Pancreas (tissue), 10 donors: ENCODE measurements around the gene FOS. TPM values are rescaled to one million over a fixed set of nuclear protein-coding genes. Genes with fewer than 3 reads are reported as not detected.

Source experiments
- ATAC-seq, 4 donors: fragments of 200-7000 bp; cut with Tn5 transposase; one replicate each; pipeline versions ENCODE4 v1.8.0 to v1.9.1; 2020; ENCODE audit warnings: mild to moderate bottlenecking in 4 of 4, moderate library complexity in 4 of 4
- DNase-seq, 6 donors: peaks; one replicate each; pipeline ENCODE4 v3.0.0-alpha.2; 2020
- FAIRE-seq: peaks from 2 replicates; lab custom pipeline; 2012; peaks lifted over from hg19 to GRCh38; lab: Jason Lieb, UNC
- H3K27ac ChIP-seq, 4 donors: fragments of 200-600 bp; sonication (generic); 1 replicate in 3 of 4; 2 replicates in 1 of 4; pipeline versions ENCODE4 v1.5.0 to v1.8.0; 2020
- H3K27me3 ChIP-seq, 4 donors: fragments of 200-600 bp; one replicate each; pipeline ENCODE4 v1.8.0; 2021
- H3K36me3 ChIP-seq, 3 donors: fragments of 200-600 bp; sonication (generic) in 1 of 3; one replicate each; pipeline versions ENCODE4 v1.5.0 to v1.8.0; 2020 to 2021
- H3K4me1 ChIP-seq, 3 donors: fragments of 200-600 bp; one replicate each; pipeline ENCODE4 v1.8.0; 2021
- H3K4me3 ChIP-seq, 4 donors: fragments of 200-600 bp; sonication (generic) in 2 of 4; one replicate each; pipeline versions ENCODE4 v1.5.0 to v1.8.0; 2020 to 2021
- H3K9me3 ChIP-seq, 4 donors: fragments of 200-600 bp; one replicate each; pipeline ENCODE4 v1.8.0; 2021
- WGBS, 2 donors: extraction: QIAGEN DNeasy Blood & Tissue Kit; methylation state at CpG; one replicate each; pipeline ENCODE4 v1.1.7; 2013; 5-methylcytosine and 5-hydroxymethylcytosine counted together
- intact Hi-C, 3 donors: fragments of 100-400 bp; cut with DNase I; formaldehyde crosslinking; loops; one replicate each; pipeline versions ENCODE4 v1.11.1 to v1.14.2; 2022
- polyA plus RNA-seq, 2 donors: library from polyadenylated mRNA; stranded (reverse); fragments of 200-250 nt; gene quantifications; one replicate each; pipeline ENCODE4 v1.2.3, GENCODE V29; 2013
- total RNA-seq, 6 donors: library from RNA; stranded (reverse); fragmentation: NEBNext Ultra II Directional in 4 of 6; extraction: Animal tissue kit (Norgen Biotek cat#: 25700) in 4 of 6; gene quantifications; one replicate each; pipeline versions ENCODE4 v1.2.1 to v1.2.4, GENCODE V29; 2021 to 2023
- TF ChIP-seq, protein P1 (sequence below), 4 donors: fragments of 200-600 bp; sonication (generic) in 3 of 4; IDR thresholded peaks; one replicate each; pipeline versions ENCODE4 v1.5.0 to v1.8.0; 2021; ENCODE audit warnings: antibody characterized with exemption in 4 of 4
- donor health status: healthy with polysubstance abuse.
- donor health status: DM: no; HTN: no; CAD: no; lungs with moderate emphysema.
- donor health status: DM: no; HTN: no; CAD: no.
- donor health status: control.
- donor health status: control.
- donor health status: Bipolar disorder and iron deficiency.
- donor health status: DM: yes; HTN: yes; CAD: no.
- donor health status: DM: no; HTN: no; CAD: no.
- donor health status: DM: no; HTN: no; CAD: no.
- donor health status: DM: yes; HTN: yes; CAD: no.

FOS gene
- total and polyA plus RNA-seq, 8 donors, result 56.4 to 303 (median 98.2) TPM

DNA sequence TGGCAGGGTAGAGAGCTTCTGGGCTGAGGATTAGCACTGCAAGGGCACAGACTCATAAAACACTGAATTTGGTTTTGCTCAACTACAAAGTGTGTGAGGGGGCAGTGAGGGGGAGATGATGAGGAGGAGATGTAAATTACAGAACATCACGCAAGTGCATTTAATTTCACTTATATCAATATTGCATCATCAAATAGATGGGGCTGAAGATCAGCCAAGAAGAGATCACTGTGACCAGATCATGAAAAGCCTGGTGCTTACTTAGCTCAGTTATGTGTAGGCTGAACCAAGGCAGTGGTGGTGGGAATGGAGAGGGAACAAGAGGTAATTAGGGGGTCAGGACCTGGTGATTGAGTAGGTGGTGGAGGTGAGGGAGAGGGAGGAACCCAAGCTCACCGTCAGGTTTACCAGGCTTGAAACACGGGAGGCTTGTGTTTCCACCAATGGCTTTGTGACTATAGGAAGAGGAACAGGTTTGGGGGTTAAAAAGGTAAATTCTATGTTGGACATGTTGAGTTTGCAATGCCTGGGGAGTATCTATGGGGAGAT, 11.3 kb downstream of the FOS start:
- no peak overlapping the region for H3K4me3 ChIP-seq
- intact Hi-C loops, result loop anchor here in 1 of 3 donors (10.0 kb wide), 1 partner anchor 125 kb away; no protein-coding TSS in a partner anchor
- WGBS, 2 donors, result 85 to 86% methylated on average over 3 of the region's 3 CpGs
- H3K4me1 ChIP-seq, result peaks cover 1 to 10% (median 4%) of the 10 kb centered on the region in 3 donors
- H3K36me3 ChIP-seq, result no peaks in the 10 kb centered on the region
- H3K9me3 ChIP-seq, result no peaks in the 10 kb centered on the region
- TF ChIP-seq, protein P1, sequence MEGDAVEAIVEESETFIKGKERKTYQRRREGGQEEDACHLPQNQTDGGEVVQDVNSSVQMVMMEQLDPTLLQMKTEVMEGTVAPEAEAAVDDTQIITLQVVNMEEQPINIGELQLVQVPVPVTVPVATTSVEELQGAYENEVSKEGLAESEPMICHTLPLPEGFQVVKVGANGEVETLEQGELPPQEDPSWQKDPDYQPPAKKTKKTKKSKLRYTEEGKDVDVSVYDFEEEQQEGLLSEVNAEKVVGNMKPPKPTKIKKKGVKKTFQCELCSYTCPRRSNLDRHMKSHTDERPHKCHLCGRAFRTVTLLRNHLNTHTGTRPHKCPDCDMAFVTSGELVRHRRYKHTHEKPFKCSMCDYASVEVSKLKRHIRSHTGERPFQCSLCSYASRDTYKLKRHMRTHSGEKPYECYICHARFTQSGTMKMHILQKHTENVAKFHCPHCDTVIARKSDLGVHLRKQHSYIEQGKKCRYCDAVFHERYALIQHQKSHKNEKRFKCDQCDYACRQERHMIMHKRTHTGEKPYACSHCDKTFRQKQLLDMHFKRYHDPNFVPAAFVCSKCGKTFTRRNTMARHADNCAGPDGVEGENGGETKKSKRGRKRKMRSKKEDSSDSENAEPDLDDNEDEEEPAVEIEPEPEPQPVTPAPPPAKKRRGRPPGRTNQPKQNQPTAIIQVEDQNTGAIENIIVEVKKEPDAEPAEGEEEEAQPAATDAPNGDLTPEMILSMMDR (IDR thresholded peaks at IDR 0.05), result no peak
- DNase-seq (no peak), ATAC-seq (no peak), FAIRE-seq (no peak)
- no peaks in the 10 kb centered on the region for H3K27me3 ChIP-seq
- H3K27ac ChIP-seq, result no peak overlapping the region

DNA sequence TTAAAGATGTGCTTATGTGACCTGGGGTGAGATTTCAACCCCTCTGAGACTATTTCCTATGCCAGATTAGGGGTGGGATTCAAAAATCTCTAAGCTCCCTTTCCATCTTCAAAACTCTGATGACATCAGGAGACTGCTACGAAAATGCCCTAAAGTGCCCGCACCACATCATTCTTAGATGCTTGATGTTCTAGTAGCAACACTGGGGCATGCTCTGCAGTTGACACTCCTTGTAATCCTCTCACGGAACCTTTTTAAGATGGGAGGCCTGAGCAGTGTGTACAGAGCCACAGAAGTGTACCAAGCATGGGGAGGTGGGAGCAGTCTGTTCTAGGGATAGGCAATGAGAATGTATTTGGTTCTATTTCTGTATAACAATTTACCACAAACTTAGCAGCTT, 12.2 kb downstream of the FOS start:
- 85 to 93% methylated on average over 3 of the region's 3 CpGs for whole genome bisulfite sequencing, 2 donors
- no peak overlapping the region for H3K4me3 ChIP-seq
- intact Hi-C loops, result no loop called here
- no peaks in the 10 kb centered on the region for H3K27me3 ChIP-seq
- H3K9me3 ChIP-seq, result no peaks in the 10 kb centered on the region
- DNase-seq (no peak), ATAC-seq (no peak), FAIRE-seq (no peak)
- H3K4me1 ChIP-seq, result peaks cover 4 to 19% (median 9%) of the 10 kb centered on the region in 3 donors
- TF ChIP-seq, protein P1 (IDR thresholded peaks at IDR 0.05), result no peak
- no peak overlapping the region for H3K27ac ChIP-seq
- no peaks in the 10 kb centered on the region for H3K36me3 ChIP-seq

DNA sequence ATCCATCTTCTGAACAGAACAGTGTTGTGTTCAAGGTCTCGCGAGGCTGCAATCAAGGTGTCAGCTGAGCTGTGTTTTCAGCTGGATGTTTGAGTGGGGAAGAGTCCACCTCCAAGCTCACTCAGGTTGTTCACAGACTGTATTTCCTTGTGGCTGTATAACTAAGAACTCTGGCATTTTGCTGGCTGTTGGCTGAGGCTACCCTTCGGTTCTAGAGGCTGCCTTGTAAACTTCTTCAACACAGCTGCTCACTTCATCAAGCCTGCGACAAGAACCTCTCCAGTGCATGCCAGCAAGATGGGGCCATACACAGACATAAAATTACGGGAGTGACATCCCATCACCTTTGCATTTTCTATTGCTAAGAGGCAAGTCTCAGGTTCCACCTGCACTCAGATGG, 12.7 kb downstream of the FOS start:
- WGBS, 2 donors, result 71 to 78% methylated on average over 5 of the region's 5 CpGs
- no peak for DNase-seq
- Histone ChIP-seq H3K9me3 (no peaks in the 10 kb centered on the region), H3K36me3 (no peaks in the 10 kb centered on the region), H3K27ac (no peak overlapping the region), H3K27me3 (no peaks in the 10 kb centered on the region), H3K4me1 (peaks cover 4 to 19% (median 10%) of the 10 kb centered on the region in 3 donors), H3K4me3 (no peak overlapping the region)
- FAIRE-seq, result no peak
- intact Hi-C loops, result no loop called here
- TF ChIP-seq, protein P1 (IDR thresholded peaks at IDR 0.05), result no peak
- ATAC-seq, result no peak

DNA sequence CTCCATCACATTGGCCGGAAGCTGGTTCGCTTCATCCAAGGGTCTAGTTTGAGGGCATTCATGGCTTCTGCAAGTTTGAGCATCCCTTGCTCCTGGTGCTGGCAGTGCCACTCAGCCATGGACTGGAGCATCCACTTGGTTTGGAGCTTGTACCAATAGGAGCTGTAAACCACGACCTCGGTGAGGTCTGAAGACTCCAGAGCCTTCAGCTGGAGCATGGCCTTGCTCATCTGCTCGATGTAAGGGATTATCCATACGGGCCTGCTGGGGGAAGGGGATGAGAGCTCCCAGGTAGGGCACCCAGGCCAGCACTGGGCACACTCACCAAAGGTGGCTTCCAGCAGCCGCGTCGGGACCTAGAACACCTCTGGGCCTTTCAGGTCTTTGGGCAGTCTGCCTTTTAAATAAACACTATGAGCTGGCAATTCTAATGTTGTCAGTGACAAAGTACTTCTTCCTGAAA, 13.5 kb downstream of the FOS start:
- ATAC-seq, result no peak
- no peaks in the 10 kb centered on the region for H3K27me3 ChIP-seq
- H3K4me1 ChIP-seq, result peaks cover 4 to 19% (median 10%) of the 10 kb centered on the region in 3 donors
- H3K27ac ChIP-seq, result no peak overlapping the region
- TF ChIP-seq, protein P1 (IDR thresholded peaks at IDR 0.05), result no peak
- no peak for FAIRE-seq
- WGBS, 2 donors, result 83 to 88% methylated on average over 9 of the region's 9 CpGs
- DNase-seq, result no peak
- intact Hi-C loops, result no loop called here
- H3K36me3 ChIP-seq, result no peaks in the 10 kb centered on the region
- no peaks in the 10 kb centered on the region for H3K9me3 ChIP-seq
- no peak overlapping the region for H3K4me3 ChIP-seq

DNA sequence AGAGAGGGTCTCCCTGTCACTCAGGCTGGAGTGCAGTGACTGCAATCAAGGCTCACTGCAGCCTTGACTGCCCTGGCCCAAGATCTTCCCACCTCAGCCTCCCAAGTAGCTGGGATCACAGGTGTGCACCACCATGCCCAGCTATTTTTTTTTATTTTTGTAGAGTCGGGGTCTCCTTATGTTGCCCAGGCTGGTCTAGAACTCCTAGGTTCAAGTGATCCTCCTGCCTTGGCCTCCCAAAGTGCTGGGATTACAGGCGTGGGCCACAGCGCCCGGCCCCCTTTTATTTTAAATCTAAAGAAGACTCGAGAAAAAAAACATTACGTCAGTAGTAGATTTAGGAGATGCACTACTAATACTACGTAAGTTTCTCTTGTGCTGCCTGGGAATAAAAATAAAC, 14.3 kb downstream of the FOS start:
- H3K36me3 ChIP-seq, result no peaks in the 10 kb centered on the region
- TF ChIP-seq, protein P1 (IDR thresholded peaks at IDR 0.05), result no peak
- no peak for ATAC-seq
- H3K4me3 ChIP-seq, result no peak overlapping the region
- no peak for DNase-seq
- intact Hi-C loops, result no loop called here
- H3K27ac ChIP-seq, result no peak overlapping the region
- no peaks in the 10 kb centered on the region for H3K27me3 ChIP-seq
- 95 to 97% methylated on average over 7 of the region's 7 CpGs for whole genome bisulfite sequencing, 2 donors
- peaks cover 4 to 19% (median 10%) of the 10 kb centered on the region in 3 donors for H3K4me1 ChIP-seq
- no peak for FAIRE-seq
- H3K9me3 ChIP-seq, result no peaks in the 10 kb centered on the region
